SJSA1 (cell line): Measurements from ENCODE around the gene EFNB1. TPM values are rescaled to one million over a fixed set of nuclear protein-coding genes. Genes with fewer than 3 reads are reported as not detected.

Source experiments
- DNase-seq, 2 experiments: peaks; one replicate each; pipeline ENCODE4 v3.0.0-alpha.2; 2015 to 2020; ENCODE audit warnings: low spot score in 2 of 2, low read depth in 1 of 2
- H3K27ac ChIP-seq: fragments of 250-450 bp; sonication (Bioruptor Pico); 2 replicates; pipeline ENCODE4 v1.5.1; 2020; ENCODE audit warnings: mild to moderate bottlenecking, moderate library complexity
- H3K27me3 ChIP-seq: fragments of 250-450 bp; sonication (Bioruptor Pico); replicated peaks from 2 replicates; pipeline ENCODE4 v1.5.1; 2020; ENCODE audit warnings: mild to moderate bottlenecking, moderate library complexity
- H3K36me3 ChIP-seq: fragments of 250-450 bp; sonication (Bioruptor Pico); 2 replicates; pipeline ENCODE4 v1.5.1; 2020; ENCODE audit warnings: mild to moderate bottlenecking
- H3K4me1 ChIP-seq: fragments of 250-450 bp; sonication (Bioruptor Pico); replicated peaks from 2 replicates; pipeline ENCODE4 v1.6.1; 2021; ENCODE audit warnings: mild to moderate bottlenecking
- H3K4me3 ChIP-seq: fragments of 250-450 bp; sonication (Bioruptor Pico); 2 replicates; pipeline ENCODE4 v1.5.1; 2020; ENCODE audit warnings: mild to moderate bottlenecking
- H3K9me3 ChIP-seq: fragments of 250-450 bp; sonication (Bioruptor Pico); replicated peaks from 2 replicates; pipeline ENCODE4 v1.5.1; 2020; ENCODE audit warnings: mild to moderate bottlenecking
- total RNA-seq: library from RNA; depleted of rRNA; stranded (reverse); fragments of >200 nt; shearing (Covaris generic); gene quantifications from 2 replicates; pipeline ENCODE4 v1.2.3, GENCODE V29; 2014; rRNA removed

Gene EFNB1
- total RNA-seq, 1 experiment from 2014 or later = 10.4 TPM

DNA sequence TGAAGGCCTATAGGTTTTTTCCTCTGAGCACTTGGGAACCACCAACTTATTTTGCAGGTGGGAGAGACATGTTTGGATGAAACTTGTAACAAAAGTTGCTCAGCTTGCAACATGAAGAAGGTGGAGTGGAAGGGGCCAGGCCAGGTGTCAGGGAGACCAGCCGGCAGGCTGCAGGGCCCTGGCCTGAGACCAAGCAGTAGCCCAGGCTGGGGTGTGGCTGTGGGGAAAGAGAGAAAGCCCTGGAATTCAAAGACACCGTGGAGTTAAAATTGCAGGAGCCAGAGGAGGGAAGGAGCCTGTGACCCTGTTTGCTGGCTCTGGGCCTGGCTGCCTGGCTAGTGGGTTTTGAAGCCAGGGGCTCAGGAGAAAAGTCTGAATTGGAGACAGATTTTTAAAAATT lies 43.4 kb downstream of the EFNB1 start:
- H3K36me3 ChIP-seq = no peaks in the 10 kb centered on the region
- DNase-seq = no peak
- no peak overlapping the region for H3K27ac ChIP-seq
- no peaks in the 10 kb centered on the region for H3K27me3 ChIP-seq
- H3K9me3 ChIP-seq = no peaks in the 10 kb centered on the region
- no peak overlapping the region for H3K4me3 ChIP-seq
- H3K4me1 ChIP-seq = no peaks in the 10 kb centered on the region

DNA sequence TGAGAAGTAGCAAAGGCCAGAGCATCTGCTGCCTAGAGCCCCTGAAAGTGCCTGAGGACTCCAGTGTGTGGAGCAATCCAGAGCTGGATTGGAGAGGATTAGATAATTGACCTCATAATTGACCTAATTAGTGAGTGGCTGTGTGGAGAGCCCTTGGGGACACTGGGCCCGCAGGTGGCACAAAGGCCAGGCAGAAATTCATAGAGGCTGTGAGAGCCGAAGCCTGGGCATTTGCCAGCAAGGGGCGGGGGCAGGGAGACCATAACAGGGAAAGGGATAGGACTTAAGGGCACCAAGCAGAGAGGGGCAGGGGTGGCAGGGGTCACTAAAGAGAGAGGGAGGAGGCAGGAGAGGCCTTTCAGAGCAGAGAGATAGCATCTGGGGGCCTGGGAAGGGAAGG lies 45.3 kb downstream of the EFNB1 start:
- H3K36me3 ChIP-seq = no peaks in the 10 kb centered on the region
- no peaks in the 10 kb centered on the region for H3K27me3 ChIP-seq
- no peaks in the 10 kb centered on the region for H3K9me3 ChIP-seq
- H3K27ac ChIP-seq = no peak overlapping the region
- no peak overlapping the region for H3K4me3 ChIP-seq
- no peak for DNase-seq
- no peaks in the 10 kb centered on the region for H3K4me1 ChIP-seq

DNA sequence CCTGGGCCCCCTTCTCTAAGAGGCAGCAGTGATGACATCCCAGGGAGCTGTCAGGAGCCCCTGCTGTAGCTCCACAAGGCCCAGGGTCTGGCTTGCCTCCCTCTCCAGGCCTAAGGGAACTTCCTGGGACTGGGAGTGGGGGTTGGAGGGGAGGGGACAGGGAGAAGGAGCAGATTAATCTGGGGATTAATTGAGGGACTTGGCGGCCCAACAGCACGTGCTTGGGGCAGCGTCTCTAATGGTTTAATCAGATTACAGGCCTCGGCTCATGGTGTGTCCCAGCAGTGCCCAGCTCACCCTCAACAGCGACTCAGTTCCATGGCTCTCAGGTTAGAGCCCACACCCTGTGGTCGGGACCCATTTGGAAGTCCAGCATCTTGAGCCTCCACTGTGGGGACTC lies 47.9 kb downstream of the EFNB1 start:
- Histone ChIP-seq H3K27ac (no peak overlapping the region), H3K4me1 (no peaks in the 10 kb centered on the region), H3K27me3 (no peaks in the 10 kb centered on the region), H3K4me3 (no peak overlapping the region), H3K36me3 (no peaks in the 10 kb centered on the region), H3K9me3 (no peaks in the 10 kb centered on the region)
- no peak for DNase-seq

DNA sequence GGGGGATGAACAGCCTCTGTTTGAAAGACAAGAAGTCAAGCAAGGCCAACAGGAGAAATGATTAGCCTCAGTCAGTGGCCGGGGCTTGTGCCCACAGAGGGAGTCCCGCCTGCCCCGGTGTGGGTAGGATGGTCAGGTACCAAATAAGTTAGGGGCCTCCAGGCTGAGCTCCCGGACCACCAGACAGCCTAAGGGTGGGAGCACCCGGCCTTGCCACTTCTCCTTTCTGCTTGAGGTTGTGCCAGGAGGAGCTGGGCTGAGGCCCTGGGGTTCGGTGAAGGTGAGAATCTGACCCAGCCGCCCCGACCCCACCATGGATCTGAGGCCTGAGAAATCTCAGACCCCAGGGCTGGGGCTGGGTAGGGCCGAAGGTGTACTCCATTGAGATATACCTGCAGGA lies 48.8 kb downstream of the EFNB1 start:
- Histone ChIP-seq H3K36me3 (no peaks in the 10 kb centered on the region), H3K4me3 (no peak overlapping the region), H3K4me1 (no peaks in the 10 kb centered on the region), H3K9me3 (no peaks in the 10 kb centered on the region), H3K27me3 (no peaks in the 10 kb centered on the region), H3K27ac (no peak overlapping the region)
- no peak for DNase-seq

DNA sequence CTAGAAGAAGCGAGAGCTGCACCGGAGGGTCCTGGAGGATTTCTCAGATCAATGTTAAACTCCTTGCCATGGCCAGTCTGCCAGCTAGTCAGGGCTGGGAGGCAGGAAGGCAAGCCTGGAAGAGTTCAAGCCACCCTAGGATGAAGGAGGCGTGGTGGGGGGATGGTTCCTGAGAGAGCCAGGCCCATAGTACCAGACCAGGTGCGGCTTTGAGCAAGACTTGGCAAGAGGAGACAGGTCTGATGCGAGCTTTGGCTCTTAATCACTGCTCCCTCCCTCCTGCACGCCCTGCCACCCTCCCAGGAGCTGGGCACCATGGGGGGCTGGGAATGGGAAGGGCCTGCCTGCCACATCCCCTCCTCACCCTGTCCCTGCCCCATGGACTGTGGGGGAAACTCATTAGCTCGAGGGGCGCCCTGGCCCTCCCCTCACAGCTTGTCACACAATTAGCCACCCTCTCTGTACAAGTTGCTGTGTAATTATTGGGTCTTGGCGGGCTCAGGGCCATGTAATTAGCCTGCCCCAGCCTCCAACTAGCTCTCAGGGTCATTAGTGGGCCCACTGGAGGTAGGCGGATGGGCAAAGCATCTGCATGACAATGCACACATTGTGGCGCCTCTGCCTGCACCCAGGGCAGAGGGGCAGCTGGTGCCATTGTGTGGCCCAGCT lies 50.3 kb downstream of the EFNB1 start:
- Histone ChIP-seq H3K36me3 (no peaks in the 10 kb centered on the region), H3K27me3 (no peaks in the 10 kb centered on the region), H3K9me3 (no peaks in the 10 kb centered on the region), H3K27ac (no peak overlapping the region), H3K4me1 (no peaks in the 10 kb centered on the region), H3K4me3 (no peak overlapping the region)
- DNase-seq = no peak

DNA sequence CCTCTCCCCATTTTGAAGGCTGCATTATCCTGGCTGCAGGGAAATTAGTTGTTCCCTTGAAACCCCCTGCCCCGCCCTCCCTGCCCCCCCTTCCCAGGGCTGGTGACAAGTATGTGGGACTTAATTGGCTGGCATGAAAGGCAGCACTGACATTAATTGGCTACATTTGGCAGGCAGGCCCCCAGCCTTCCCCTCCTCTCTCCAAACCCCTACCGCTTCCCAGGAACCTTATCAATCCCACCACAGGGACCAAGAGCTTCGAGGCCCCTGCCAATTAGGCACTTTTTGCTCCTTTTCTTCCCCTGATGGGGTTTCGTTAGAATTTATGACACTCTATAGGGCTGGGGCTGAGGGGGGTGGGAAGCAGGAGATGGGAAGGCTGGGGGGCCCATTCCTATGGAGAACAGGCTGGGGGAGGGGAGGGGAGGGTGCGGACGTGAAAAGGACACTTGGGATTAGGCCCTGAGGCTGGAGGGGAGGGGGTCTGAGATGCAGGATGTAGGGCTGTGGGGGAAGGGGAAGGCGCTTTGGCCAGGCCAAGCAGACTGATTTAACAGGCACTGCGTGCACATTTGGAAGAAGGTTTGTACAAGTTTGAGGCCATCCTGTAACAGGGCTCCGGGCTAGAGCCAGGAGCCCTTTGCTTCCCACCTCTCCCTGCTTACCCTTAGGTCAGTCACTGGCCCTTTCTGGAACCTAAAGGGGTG lies 52.2 kb downstream of the EFNB1 start:
- no peak overlapping the region for H3K4me3 ChIP-seq
- H3K27ac ChIP-seq = no peak overlapping the region
- H3K9me3 ChIP-seq = no peaks in the 10 kb centered on the region
- no peaks in the 10 kb centered on the region for H3K36me3 ChIP-seq
- DNase-seq = no peak
- H3K27me3 ChIP-seq = no peaks in the 10 kb centered on the region
- no peaks in the 10 kb centered on the region for H3K4me1 ChIP-seq

DNA sequence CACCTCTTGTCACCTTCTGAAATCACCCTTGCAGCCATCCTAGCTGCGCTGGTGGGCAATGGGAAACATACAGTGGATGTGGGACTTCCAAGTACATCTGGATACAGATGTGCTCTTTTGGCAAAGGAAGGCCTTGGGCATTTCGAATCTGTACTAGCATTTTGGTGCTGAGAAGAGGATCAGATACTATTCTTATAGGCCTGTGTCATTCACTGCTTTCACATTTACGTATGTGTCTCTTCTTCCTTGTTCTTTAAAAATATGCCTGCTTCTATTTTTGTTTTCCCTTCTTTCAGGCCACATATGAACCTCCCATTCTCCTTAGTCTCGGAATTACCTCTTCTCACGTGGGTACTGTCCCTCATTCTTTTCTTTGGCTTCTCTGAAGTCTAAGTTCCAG lies 53.1 kb downstream of the EFNB1 start:
- no peaks in the 10 kb centered on the region for H3K36me3 ChIP-seq
- H3K9me3 ChIP-seq = no peaks in the 10 kb centered on the region
- H3K4me3 ChIP-seq = no peak overlapping the region
- H3K27me3 ChIP-seq = no peaks in the 10 kb centered on the region
- H3K27ac ChIP-seq = no peak overlapping the region
- DNase-seq = no peak
- H3K4me1 ChIP-seq = no peaks in the 10 kb centered on the region

DNA sequence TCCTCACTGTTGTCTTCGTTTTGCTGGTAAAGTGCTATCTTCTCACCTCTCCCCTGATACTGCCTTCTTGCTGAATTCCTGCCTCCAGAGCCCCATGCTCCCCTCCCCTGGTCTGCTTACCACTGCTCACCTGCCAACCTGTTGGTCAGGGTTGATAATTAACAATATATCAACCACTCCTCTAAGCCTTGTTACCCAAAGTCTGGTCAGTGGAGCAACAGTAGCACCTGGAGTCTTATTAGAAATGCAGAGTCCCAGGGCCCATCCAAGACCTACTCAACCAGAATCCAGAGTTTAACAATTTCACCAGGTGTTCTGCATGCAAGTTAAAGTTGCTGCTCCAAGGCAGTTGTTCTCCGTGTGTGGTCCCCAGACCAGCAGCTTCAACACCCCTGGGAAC lies 55.0 kb downstream of the EFNB1 start:
- Histone ChIP-seq H3K36me3 (no peaks in the 10 kb centered on the region), H3K4me1 (no peaks in the 10 kb centered on the region), H3K9me3 (no peaks in the 10 kb centered on the region), H3K4me3 (no peak overlapping the region), H3K27me3 (no peaks in the 10 kb centered on the region), H3K27ac (no peak overlapping the region)
- DNase-seq = no peak

DNA sequence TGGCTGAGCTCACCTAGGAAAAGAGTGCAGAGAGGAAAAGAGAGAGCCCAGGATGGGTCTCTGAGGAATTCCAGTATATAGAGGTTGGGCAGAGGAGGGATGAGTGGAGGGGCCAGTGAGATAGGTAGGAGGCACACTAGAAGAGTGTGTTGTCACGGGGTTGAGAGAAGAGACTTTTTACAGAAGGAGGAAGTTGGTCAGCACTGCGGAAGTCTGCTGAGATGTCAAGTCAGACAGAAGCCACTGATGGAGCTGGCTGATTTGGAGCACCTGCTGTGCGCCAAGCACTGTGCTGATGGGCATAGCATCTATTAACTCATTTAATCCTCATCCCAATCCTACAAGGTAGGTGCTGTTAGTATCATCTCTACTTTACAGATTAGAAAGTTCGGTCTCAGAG lies 60.4 kb downstream of the EFNB1 start:
- DNase-seq = no peak
- Histone ChIP-seq H3K27me3 (no peaks in the 10 kb centered on the region), H3K27ac (no peak overlapping the region), H3K4me3 (no peak overlapping the region), H3K36me3 (no peaks in the 10 kb centered on the region), H3K4me1 (no peaks in the 10 kb centered on the region), H3K9me3 (no peaks in the 10 kb centered on the region)

Other genes with a start within 250 kb of the EFNB1 start
- gene STARD8, start 181.4 kb upstream of the EFNB1 start, total RNA-seq = 2.3 and 2.4 TPM in 2 replicates